HEK293 (cell line): Measurements from ENCODE around the gene KLF4.

Experiments
- CTCF ChIA-PET: fragments of 350-600 bp; formaldehyde crosslinking; extraction: SDS; loops from one replicate; lab custom pipeline; 2021; ENCODE audit warnings: antibody characterized with exemption; lab: Yijun Ruan, JAX
- POLR2A ChIA-PET: fragments of 300-600 bp; formaldehyde crosslinking; extraction: SDS; loops from one replicate; lab custom pipeline; 2020; ENCODE audit warnings: antibody characterized with exemption, inconsistent platforms; lab: Yijun Ruan, JAX
- H3K27ac ChIP-seq: fragments of 200-500 bp; sonication (Bioruptor generic); 2 replicates; pipeline ENCODE4 v1.5.1; 2014; ENCODE audit warnings: low read depth, low read length, control low read depth, inconsistent platforms; ENCODE audit errors: extremely low read depth
- H3K36me3 ChIP-seq, 2 experiments: fragments of 200-500 bp in 1 of 2; sonication (Bioruptor generic) in 1 of 2; 1 replicate in 1 of 2; 2 replicates in 1 of 2; pipeline ENCODE4 v1.5.1; 2014 to 2017; ENCODE audit warnings: inconsistent platforms in 2 of 2, low read length in 2 of 2; ENCODE audit not compliant: control insufficient read depth in 2 of 2, insufficient read depth in 1 of 2
- H3K4me1 ChIP-seq: fragments of 200-500 bp; sonication (Bioruptor generic); 2 replicates; pipeline ENCODE4 v1.5.1; 2014; ENCODE audit warnings: mild to moderate bottlenecking, low read length, inconsistent platforms; ENCODE audit not compliant: control insufficient read depth, insufficient read depth
- H3K4me3 ChIP-seq: 2 replicates; pipeline ENCODE4 v1.5.1; 2011; ENCODE audit warnings: low read depth, mild to moderate bottlenecking, control low read depth, low read length, moderate library complexity
- H3K9me3 ChIP-seq: fragments of 200-500 bp; sonication (Bioruptor generic); 2 replicates; pipeline ENCODE4 v1.5.1; 2014; ENCODE audit warnings: low read depth, low read length, inconsistent platforms; ENCODE audit not compliant: control insufficient read depth, insufficient read depth
- KLF1 ChIP-seq: fragments of 450-650 bp; formaldehyde crosslinking; IDR thresholded peaks from 2 replicates; pipeline ENCODE4 v1.5.1; 2016; ENCODE audit warnings: missing biosample characterization, missing genetic modification characterization
- PBX3 ChIP-seq: sonication (generic); formaldehyde crosslinking; IDR thresholded peaks from 2 replicates; pipeline ENCODE4 v1.8.1; 2022; ENCODE audit warnings: mild to moderate bottlenecking, moderate library complexity, missing genetic modification reagents
- PRDM10 ChIP-seq: fragments of 450-650 bp; formaldehyde crosslinking; IDR thresholded peaks from 2 replicates; pipeline ENCODE4 v1.5.1; 2016; ENCODE audit warnings: missing biosample characterization, missing genetic modification characterization
- ZBTB8A ChIP-seq: fragments of 450-650 bp; formaldehyde crosslinking; IDR thresholded peaks from 2 replicates; pipeline ENCODE4 v1.5.1; 2016; ENCODE audit warnings: missing biosample characterization, missing genetic modification characterization
- ZNF138 ChIP-seq: fragments of 450-650 bp; formaldehyde crosslinking; IDR thresholded peaks from 2 replicates; pipeline ENCODE4 v1.5.1; 2016; ENCODE audit warnings: missing biosample characterization, missing genetic modification characterization, borderline replicate concordance
- ZNF140 ChIP-seq: fragments of 450-650 bp; formaldehyde crosslinking; IDR thresholded peaks from 2 replicates; pipeline ENCODE4 v1.5.1; 2016; ENCODE audit warnings: missing biosample characterization, missing genetic modification characterization
- ZNF211 ChIP-seq: fragments of 450-650 bp; formaldehyde crosslinking; IDR thresholded peaks from 2 replicates; pipeline ENCODE4 v1.5.1; 2016; ENCODE audit warnings: low read depth, missing biosample characterization, missing genetic modification characterization
- ZNF366 ChIP-seq: fragments of 450-650 bp; formaldehyde crosslinking; conservative IDR thresholded peaks from 2 replicates; pipeline ENCODE4 v1.5.1; 2016; ENCODE audit warnings: missing biosample characterization, missing genetic modification characterization
- ZNF394 ChIP-seq: fragments of 450-650 bp; formaldehyde crosslinking; IDR thresholded peaks from 2 replicates; pipeline ENCODE4 v1.5.1; 2016; ENCODE audit warnings: missing biosample characterization, missing genetic modification characterization, mild to moderate bottlenecking, moderate library complexity, borderline replicate concordance
- ZNF433 ChIP-seq: fragments of 450-650 bp; formaldehyde crosslinking; IDR thresholded peaks from 2 replicates; pipeline ENCODE4 v1.5.1; 2016; ENCODE audit warnings: missing biosample characterization, missing genetic modification characterization, low read depth
- ZNF596 ChIP-seq: fragments of 450-650 bp; IDR thresholded peaks from 2 replicates; pipeline ENCODE4 v1.5.0; 2018; ENCODE audit warnings: missing biosample characterization, mild to moderate bottlenecking, missing genetic modification characterization, moderate library complexity
- ZNF621 ChIP-seq: fragments of 450-650 bp; formaldehyde crosslinking; IDR thresholded peaks from 2 replicates; pipeline ENCODE4 v1.5.1; 2017; ENCODE audit warnings: missing biosample characterization, missing genetic modification characterization
- ZNF623 ChIP-seq: fragments of 450-650 bp; formaldehyde crosslinking; IDR thresholded peaks from 2 replicates; pipeline ENCODE4 v1.5.1; 2016; ENCODE audit warnings: missing biosample characterization, missing genetic modification characterization
- ZNF624 ChIP-seq: fragments of 450-650 bp; formaldehyde crosslinking; IDR thresholded peaks from 2 replicates; pipeline ENCODE4 v1.5.1; 2017; ENCODE audit warnings: missing biosample characterization, missing genetic modification characterization
- ZNF626 ChIP-seq: fragments of 450-650 bp; sonication (Bioruptor Pico); formaldehyde crosslinking; IDR thresholded peaks from 2 replicates; pipeline ENCODE4 v1.5.1; 2018; ENCODE audit warnings: missing biosample characterization, missing genetic modification characterization, inconsistent platforms
- ZNF654 ChIP-seq: fragments of 450-650 bp; formaldehyde crosslinking; IDR thresholded peaks from 2 replicates; pipeline ENCODE4 v1.5.1; 2016; ENCODE audit warnings: low read depth, missing biosample characterization, missing genetic modification characterization
- ZNF670 ChIP-seq: fragments of 450-650 bp; formaldehyde crosslinking; IDR thresholded peaks from 2 replicates; pipeline ENCODE4 v1.5.1; 2016; ENCODE audit warnings: missing biosample characterization, missing genetic modification characterization, low read depth
- TF ChIP-seq, protein P1 (sequence below): fragments of 450-650 bp; formaldehyde crosslinking; IDR thresholded peaks from 2 replicates; pipeline ENCODE4 v1.5.1; 2017; ENCODE audit warnings: missing biosample characterization, missing genetic modification characterization

The KLF4 gene

DNA sequence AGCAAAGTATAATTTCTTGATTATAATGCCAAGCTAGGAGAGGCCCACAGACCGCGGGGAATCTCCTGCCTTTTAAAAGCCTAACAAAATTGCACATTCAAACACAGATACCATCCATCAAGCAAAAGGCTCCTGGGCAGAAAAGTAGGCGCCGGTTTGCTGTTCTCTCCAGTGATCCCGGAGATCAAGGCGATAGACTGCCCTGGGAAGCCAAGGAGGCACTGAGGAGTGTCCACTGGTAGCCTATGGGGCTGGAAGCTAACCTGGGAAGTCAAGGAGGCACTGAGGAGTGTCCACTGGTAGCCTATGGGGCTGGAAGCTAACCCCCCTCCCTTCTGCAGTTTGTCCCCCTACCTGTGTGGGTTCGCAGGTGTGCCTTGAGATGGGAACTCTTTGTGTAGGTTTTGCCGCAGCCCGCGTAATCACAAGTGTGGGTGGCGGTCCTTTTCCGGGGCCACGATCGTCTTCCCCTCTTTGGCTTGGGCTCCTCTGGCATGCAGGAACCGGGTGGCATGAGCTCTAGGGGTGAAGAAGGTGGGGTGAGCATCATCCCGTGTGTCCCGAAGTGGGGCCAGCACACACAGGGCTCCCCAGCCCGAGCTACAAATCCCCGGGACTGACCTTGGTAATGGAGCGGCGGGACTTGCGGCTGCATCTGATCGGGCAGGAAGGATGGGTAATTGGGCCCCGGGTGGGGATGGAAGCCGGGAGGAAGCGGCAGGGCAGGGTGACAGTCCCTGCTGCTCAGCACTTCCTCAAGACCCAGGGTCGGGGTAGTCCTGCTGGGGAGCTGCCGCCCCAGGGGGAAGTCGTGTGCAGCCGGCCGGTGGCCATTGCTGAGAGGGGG lies 2.7 kb downstream of the KLF4 start (continued):
- TF ChIP-seq, protein P1, sequence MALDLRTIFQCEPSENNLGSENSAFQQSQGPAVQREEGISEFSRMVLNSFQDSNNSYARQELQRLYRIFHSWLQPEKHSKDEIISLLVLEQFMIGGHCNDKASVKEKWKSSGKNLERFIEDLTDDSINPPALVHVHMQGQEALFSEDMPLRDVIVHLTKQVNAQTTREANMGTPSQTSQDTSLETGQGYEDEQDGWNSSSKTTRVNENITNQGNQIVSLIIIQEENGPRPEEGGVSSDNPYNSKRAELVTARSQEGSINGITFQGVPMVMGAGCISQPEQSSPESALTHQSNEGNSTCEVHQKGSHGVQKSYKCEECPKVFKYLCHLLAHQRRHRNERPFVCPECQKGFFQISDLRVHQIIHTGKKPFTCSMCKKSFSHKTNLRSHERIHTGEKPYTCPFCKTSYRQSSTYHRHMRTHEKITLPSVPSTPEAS (tag by site-specific recombination) = no peak
- TF ChIP-seq ZNF138 (tag by site-specific recombination) (no peak), PBX3 (CRISPR knock-in tag) (no peak), ZNF140 (tag by site-specific recombination) (no peak)

GRCh38 chr9:107485458-107486043 lies 4.0 kb downstream of the KLF4 start:
- no peak overlapping the region for H3K27ac ChIP-seq
- POLR2A ChIA-PET = no interaction called here
- H3K9me3 ChIP-seq = no peaks in the 10 kb centered on the region
- CTCF ChIA-PET = no interaction called here
- H3K36me3 ChIP-seq = peaks cover 0 to 33% of the 10 kb centered on the region in 2 experiments; a peak in 1 of 3 replicates
- H3K4me3 ChIP-seq = no peak overlapping the region
- TF ChIP-seq ZNF623 (tag by site-specific recombination) (no peak), ZNF433 (tag by site-specific recombination) (no peak), ZNF140 (tag by site-specific recombination) (no peak)
- peaks cover 4% of the 10 kb centered on the region; the same call in 1 of the 2 replicates for H3K4me1 ChIP-seq

- TF ChIP-seq ZNF670 (tag by site-specific recombination) (no peak), ZNF626 (tag by site-specific recombination) (no peak), KLF1 (no peak), ZNF621 (no peak), ZNF624 (tag by site-specific recombination) (no peak), ZBTB8A (tag by site-specific recombination) (no peak), ZNF654 (tag by site-specific recombination) (peak; percentile 75), ZNF366 (tag by site-specific recombination) (no peak), ZNF394 (no peak), ZNF211 (no peak), ZNF596 (tag by site-specific recombination) (no peak), PRDM10 (tag by site-specific recombination) (peak; percentile 52)
- no peak overlapping the region for H3K4me3 ChIP-seq
- H3K27ac ChIP-seq = no peak overlapping the region
- peaks cover 0 to 33% of the 10 kb centered on the region in 2 experiments; a peak in 1 of 3 replicates for H3K36me3 ChIP-seq
- POLR2A ChIA-PET = no interaction called here
- peaks cover 4% of the 10 kb centered on the region; the same call in 1 of the 2 replicates for H3K4me1 ChIP-seq
- no peaks in the 10 kb centered on the region for H3K9me3 ChIP-seq
- CTCF ChIA-PET = interaction anchor here (0.5 to 3.2 kb wide), 25 partner anchors 10 to 1279 kb away, joined by 3 to 25 read pairs (median 4); no protein-coding TSS in a partner anchor
Measured at GRCh38 chr9:107484117-107484723, 5.3 kb downstream of the KLF4 start.
